Hematopoietic multipotent progenitor cell (in vitro differentiated cells): Measurements from ENCODE around the gene SLC25A21. TPM values are rescaled to one million over a fixed set of nuclear protein-coding genes. Genes with fewer than 3 reads are reported as not detected.
"Not testable (repeated sequence)": the region's sequence is repeated elsewhere in the genome, so short reads cannot be mapped to it uniquely, and the experiment has no call there.

Source experiments
- DNase-seq, 3 donors: peaks; one replicate each; pipeline ENCODE4 v3.0.0-alpha.2; 2011 to 2015; ENCODE audit warnings: low read depth in 2 of 3, low spot score in 2 of 3
- total RNA-seq: library from RNA; depleted of rRNA; stranded (reverse); fragments of >200 nt; gene quantifications from one replicate; pipeline ENCODE4 v1.2.3, GENCODE V29; 2012

The SLC25A21 gene
- total RNA-seq, 1 donor, result 0.54 TPM

GRCh38 chr14:36738269-36738668 is 434.1 kb downstream of the SLC25A21 start:
- DNase-seq, result no peak

DNA sequence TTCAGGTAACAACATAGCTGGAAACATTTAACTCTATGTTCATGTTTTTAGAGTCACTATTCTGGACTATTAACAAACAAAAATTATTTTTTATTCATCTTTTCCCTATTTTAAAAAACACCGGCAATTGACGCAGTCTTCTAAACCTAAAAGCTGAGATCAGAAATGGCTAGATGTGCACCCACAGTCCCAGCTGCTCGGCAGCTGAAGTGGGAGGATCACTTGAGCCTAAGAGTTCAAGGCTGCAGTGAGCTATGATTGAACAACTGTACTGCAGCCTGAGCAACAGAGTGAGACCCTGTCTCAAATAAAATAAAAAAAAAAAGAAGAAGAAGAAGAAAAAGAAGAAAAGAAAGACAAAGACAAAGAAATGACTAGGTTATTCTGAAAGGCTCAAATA is 446.3 kb downstream of the SLC25A21 start:
- no peak for DNase-seq

GRCh38 chr14:36724162-36724561 is 448.2 kb downstream of the SLC25A21 start:
- DNase-seq, result no peak

- DNase-seq, result no peak
Measured at GRCh38 chr14:36723530-36723929, 448.9 kb downstream of the SLC25A21 start.

DNA sequence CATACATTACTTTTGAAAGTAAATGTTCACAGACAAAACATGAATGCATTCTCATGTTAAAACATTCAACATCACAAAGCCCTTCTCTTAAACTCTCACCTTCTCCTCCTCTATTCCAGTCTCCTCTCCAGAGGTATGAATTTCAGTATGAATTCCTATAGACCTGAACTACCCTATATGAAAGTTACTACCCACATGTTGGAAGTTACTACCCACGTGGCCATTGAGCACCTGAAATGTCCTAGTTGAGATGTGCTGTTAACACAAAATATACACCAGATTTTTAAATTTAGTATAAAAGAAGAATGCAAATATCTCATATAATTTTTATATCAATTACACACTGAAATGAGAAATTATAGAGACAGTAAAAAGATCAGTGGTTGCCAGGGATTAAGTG is 450.5 kb downstream of the SLC25A21 start:
- DNase-seq, result no peak

GRCh38 chr14:36720657-36721056 is 451.7 kb downstream of the SLC25A21 start:
- DNase-seq, result no peak

DNA sequence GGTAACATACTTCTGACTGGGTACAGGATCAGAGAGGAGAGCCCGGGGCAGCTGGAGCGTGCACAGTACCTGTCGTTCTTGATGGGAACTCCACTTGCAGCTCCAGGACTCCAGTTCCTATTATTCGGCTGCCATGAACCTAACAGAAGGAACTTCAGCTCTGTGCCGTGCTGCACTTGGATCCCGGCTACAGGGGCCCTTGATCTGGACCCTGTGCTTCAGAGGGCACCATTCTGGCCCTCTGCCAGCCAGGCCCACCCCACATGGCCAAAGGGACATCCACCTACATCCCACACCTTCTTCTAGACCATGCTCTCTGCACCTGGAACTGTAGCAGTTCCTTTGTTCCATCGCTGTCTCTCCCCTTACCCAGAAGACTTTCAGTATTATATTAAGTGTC is 452.6 kb downstream of the SLC25A21 start:
- DNase-seq, result no peak

GRCh38 chr14:36718216-36718615 is 454.2 kb downstream of the SLC25A21 start:
- DNase-seq, result no peak

DNA sequence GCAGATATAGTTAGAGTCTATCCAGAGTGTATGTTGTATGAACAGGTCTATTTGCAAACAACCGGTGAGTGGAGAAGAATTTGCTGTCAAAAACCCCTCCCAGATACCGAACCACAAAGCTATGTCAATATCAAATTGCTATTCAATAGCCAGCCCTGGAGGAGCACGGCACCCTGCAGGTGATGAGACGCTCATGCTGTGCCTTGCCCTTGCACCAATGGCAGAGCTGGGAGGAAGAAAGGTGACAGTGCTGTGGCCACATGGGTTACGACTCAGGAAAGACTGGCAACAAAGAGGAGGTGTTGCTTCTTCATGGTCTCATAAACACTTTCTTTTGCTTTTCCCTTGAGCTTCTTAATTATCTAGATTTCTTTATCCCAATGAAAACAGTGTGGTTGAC is 455.0 kb downstream of the SLC25A21 start:
- no peak for DNase-seq

DNA sequence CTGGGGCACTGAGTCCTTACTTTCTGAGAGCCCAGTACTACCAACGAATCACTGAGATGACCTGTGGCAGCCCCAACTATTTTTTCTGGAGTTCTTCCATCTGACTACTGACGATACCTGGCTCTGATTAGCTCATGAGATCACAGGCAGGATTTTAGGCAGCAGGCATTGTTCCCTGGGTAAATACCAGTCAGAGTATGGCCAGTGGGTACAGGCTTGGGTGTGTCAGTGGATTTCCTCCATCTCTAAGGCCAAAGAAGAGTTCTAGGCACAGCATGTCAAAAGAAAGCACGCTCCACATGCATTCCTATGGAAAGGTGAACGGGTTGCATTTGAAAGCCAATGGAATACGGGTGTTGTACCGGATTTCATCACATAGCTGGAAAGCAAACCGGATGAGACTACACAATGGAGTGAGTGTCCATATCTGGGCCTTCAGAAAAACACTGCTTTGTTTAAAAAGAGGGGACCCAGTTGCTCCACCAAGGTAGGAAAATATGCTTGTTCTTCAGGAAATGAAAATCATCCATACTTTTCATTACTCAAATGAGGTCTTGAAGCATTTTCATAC is 455.7 kb downstream of the SLC25A21 start:
- no peak for DNase-seq

GRCh38 chr14:36713960-36714703 is 458.3 kb downstream of the SLC25A21 start:
- DNase-seq, result no peak

DNA sequence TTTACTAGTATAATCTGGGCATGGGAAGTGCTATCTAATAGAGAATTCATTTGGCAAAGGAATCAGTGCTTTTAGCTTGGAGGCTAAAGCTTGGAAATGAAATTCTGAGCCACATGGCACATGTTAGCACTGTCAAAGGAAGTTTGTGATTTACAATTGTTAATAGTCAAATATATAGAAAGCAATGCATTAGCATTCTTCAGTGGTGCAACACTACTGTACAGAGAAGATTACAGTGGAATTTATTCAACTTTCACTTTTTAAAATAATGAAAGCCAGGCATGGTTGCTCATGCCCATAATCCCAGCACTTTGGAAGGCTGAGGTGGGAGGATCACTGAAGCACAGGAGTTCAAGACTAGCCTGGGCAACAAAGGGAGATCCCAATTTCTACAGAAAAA is 464.8 kb downstream of the SLC25A21 start:
- DNase-seq, result no peak

- DNase-seq, result no peak
Measured at GRCh38 chr14:36702474-36702873, 469.9 kb downstream of the SLC25A21 start.

DNA sequence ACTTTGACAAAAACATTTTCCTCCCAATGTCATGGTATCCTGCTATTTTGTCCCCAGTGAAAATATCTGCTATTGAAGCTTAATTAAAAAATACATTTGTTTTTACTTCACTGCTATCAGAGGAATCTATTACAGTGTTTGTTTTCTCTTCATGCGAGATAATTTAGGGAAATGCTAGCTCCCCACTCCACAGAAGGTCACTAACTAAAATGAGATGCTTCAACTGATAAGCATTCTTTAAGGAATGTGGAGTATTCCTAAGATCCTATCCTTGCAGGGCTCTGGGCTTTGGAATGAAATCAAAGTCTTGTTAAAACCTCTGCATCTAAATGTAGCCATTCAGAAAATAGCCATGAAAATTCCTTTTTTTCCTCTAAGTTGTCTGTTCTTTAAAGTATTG is 471.3 kb downstream of the SLC25A21 start:
- DNase-seq, result no peak

GRCh38 chr14:36700651-36701050 is 471.8 kb downstream of the SLC25A21 start:
- DNase-seq, result no peak

DNA sequence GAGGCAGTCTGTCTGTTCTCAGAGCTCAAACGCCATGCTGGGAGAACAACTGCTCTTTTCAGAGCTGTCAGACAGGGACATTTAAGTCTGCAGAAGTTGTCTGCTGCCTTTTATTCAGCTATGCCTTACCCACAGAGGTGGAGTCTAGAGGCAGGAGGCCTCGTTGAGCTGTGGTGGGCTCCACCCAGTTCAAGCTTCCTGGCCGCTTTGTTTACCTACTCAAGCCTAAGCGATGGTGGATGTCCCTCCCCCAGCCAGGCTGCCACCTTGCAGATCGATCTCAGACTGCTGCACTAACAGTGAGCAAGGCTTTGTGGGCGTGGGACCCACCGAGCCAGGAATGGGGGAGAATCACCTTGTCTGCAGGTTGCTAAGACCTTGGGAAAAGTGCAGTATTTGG is 473.0 kb downstream of the SLC25A21 start:
- not testable (repeated sequence) for DNase-seq

GRCh38 chr14:36690311-36691040 is 481.9 kb downstream of the SLC25A21 start:
- no peak for DNase-seq

- DNase-seq, result no peak
Measured at GRCh38 chr14:36684946-36685345, 487.5 kb downstream of the SLC25A21 start.

GRCh38 chr14:36683083-36683724 is 489.2 kb downstream of the SLC25A21 start:
- DNase-seq, result no peak

DNA sequence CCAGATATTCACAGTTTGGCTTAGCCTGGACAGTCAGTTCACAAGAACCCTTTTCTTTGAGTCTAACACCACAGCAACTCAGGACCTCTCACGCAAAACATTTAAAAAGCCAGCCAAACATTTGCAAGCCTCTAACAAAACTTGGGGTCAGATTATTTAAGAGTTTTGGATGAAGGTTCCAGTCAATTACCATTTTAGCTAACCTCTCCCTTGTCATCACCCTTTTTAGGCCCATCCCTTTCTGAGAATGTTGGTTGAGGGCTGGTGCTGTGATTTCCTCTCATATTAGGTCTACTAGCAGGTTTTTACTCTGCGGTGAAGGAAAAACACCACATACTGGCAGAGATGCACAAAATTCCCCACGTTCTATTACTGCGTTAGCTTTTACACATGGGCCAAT is 490.1 kb downstream of the SLC25A21 start:
- no peak for DNase-seq

- no peak for DNase-seq
Measured at GRCh38 chr14:36676236-36676635, 496.2 kb downstream of the SLC25A21 start.
